GM12891 (cell line): ENCODE results near the gene ZIK1.

ENCODE experiments used
- POLR2A ChIP-seq: IDR thresholded peaks from 2 replicates; pipeline ENCODE4 v1.6.1; 2011; ENCODE audit warnings: low read depth, low read length, control low read depth
- POLR2AphosphoS5 ChIP-seq: IDR thresholded peaks from 2 replicates; pipeline ENCODE4 v1.6.1; 2011; ENCODE audit warnings: low read depth, low read length, control low read depth

- no peak for TF ChIP-seq POLR2A
- no peak for TF ChIP-seq POLR2AphosphoS5
Measured at GRCh38 chr19:57633832-57634131, 49.8 kb downstream of the ZIK1 start.
